Neural cell (in vitro differentiated cells): ENCODE data around the gene RAB28. TPM values are rescaled to one million over a fixed set of nuclear protein-coding genes. Genes with fewer than 3 reads are reported as not detected.

Experiments used
- H2AFZ ChIP-seq: fragments of 200-600, 300-800 bp; sonication (generic), shearing (Covaris generic); 2 replicates; pipeline ENCODE4 v1.6.0; 2014; ENCODE audit warnings: low read depth, mild to moderate bottlenecking, antibody characterized with exemption, low read length, moderate library complexity
- H3F3A ChIP-seq: fragments of 200-600 bp; shearing (Covaris generic); 2 replicates; pipeline ENCODE4 v1.6.1; 2016; ENCODE audit warnings: mild to moderate bottlenecking, moderate library complexity, mixed read lengths, antibody characterized with exemption, low read length; ENCODE audit not compliant: insufficient read depth, poor library complexity, severe bottlenecking
- H3K27ac ChIP-seq: fragments of 200-600, 300-800 bp; sonication (generic), shearing (Covaris generic); 2 replicates; pipeline ENCODE4 v1.5.1; 2014; ENCODE audit warnings: mild to moderate bottlenecking, low read length, moderate library complexity
- H3K27me3 ChIP-seq: fragments of 300-800, 200-600 bp; sonication (generic), shearing (Covaris generic); 2 replicates; pipeline ENCODE4 v1.6.0; 2014; ENCODE audit warnings: mild to moderate bottlenecking, low read depth, low read length, moderate library complexity; ENCODE audit not compliant: insufficient read depth
- H3K36me3 ChIP-seq: fragments of 300-800, 200-600 bp; sonication (generic), shearing (Covaris generic); 2 replicates; pipeline ENCODE4 v1.5.1; 2014; ENCODE audit warnings: mild to moderate bottlenecking, antibody characterized with exemption, low read length, moderate library complexity; ENCODE audit not compliant: insufficient read depth
- H3K4me2 ChIP-seq: fragments of 300-800, 200-600 bp; sonication (generic), shearing (Covaris generic); 2 replicates; pipeline ENCODE4 v1.6.0; 2014; ENCODE audit warnings: mild to moderate bottlenecking, low read length
- H3K4me3 ChIP-seq: fragments of 300-800, 200-600 bp; sonication (generic), shearing (Covaris generic); 2 replicates; pipeline ENCODE4 v1.5.1; 2014; ENCODE audit warnings: mild to moderate bottlenecking, low read length, moderate library complexity
- H3K79me2 ChIP-seq: fragments of 200-600 bp; shearing (Covaris generic); replicated peaks from 2 replicates; pipeline ENCODE4 v1.6.0; 2014; ENCODE audit warnings: mild to moderate bottlenecking, low read length, moderate library complexity; ENCODE audit not compliant: insufficient read depth
- H3K9ac ChIP-seq: fragments of 300-800, 200-600 bp; sonication (generic), shearing (Covaris generic); 2 replicates; pipeline ENCODE4 v1.6.1; 2016; ENCODE audit warnings: mild to moderate bottlenecking, low read length, mixed read lengths
- H3K9me2 ChIP-seq: fragments of 200-600 bp; shearing (Covaris generic); 2 replicates; pipeline ENCODE4 v1.6.1; 2016; ENCODE audit warnings: mild to moderate bottlenecking, low read length, mixed read lengths; ENCODE audit not compliant: insufficient read depth
- H3K9me3 ChIP-seq: fragments of 200-600, 300-800 bp; sonication (generic), shearing (Covaris generic); 2 replicates; pipeline ENCODE4 v1.6.1; 2016; ENCODE audit warnings: mild to moderate bottlenecking, mixed run types, low read length, moderate library complexity, mixed read lengths
- H4K20me1 ChIP-seq: fragments of 200-600 bp; shearing (Covaris generic); 2 replicates; pipeline ENCODE4 v1.6.1; 2016; ENCODE audit warnings: mild to moderate bottlenecking, mixed run types; ENCODE audit not compliant: insufficient read depth
- CTCF ChIP-seq: fragments of 450-650 bp; IDR thresholded peaks from 2 replicates; pipeline ENCODE4 v1.5.1; 2014; ENCODE audit warnings: antibody characterized with exemption, mild to moderate bottlenecking, moderate library complexity; ENCODE audit not compliant: poor library complexity, severe bottlenecking
- EP300 ChIP-seq: fragments of 450-650 bp; conservative IDR thresholded peaks from 2 replicates; pipeline ENCODE4 v1.6.1; 2014; ENCODE audit warnings: antibody characterized with exemption, mild to moderate bottlenecking, moderate library complexity; ENCODE audit not compliant: poor library complexity, severe bottlenecking
- EZH2 ChIP-seq: fragments of 200-600, 300-800 bp; shearing (Covaris generic), sonication (generic); IDR thresholded peaks from 2 replicates; pipeline ENCODE4 v1.6.1; 2014; ENCODE audit warnings: antibody characterized with exemption, low read length, borderline replicate concordance, mild to moderate bottlenecking; ENCODE audit not compliant: insufficient read depth, poor library complexity, severe bottlenecking
- MXI1 ChIP-seq: fragments of 450-650 bp; conservative IDR thresholded peaks from 2 replicates; pipeline ENCODE4 v1.6.1; 2014; ENCODE audit warnings: antibody characterized with exemption, mild to moderate bottlenecking; ENCODE audit not compliant: poor library complexity, severe bottlenecking
- POLR2AphosphoS5 ChIP-seq: IDR thresholded peaks from 2 replicates; pipeline ENCODE4 v1.6.1; 2012
- RAD21 ChIP-seq: fragments of 450-650 bp; conservative IDR thresholded peaks from 2 replicates; pipeline ENCODE4 v1.6.1; 2014; ENCODE audit warnings: antibody characterized with exemption, mild to moderate bottlenecking, moderate library complexity
- SMC3 ChIP-seq: fragments of 450-650 bp; conservative IDR thresholded peaks from 2 replicates; pipeline ENCODE4 v1.6.1; 2014; ENCODE audit warnings: antibody characterized with exemption, mild to moderate bottlenecking, moderate library complexity; ENCODE audit not compliant: poor library complexity
- polyA plus RNA-seq: library from polyadenylated mRNA; depleted of rRNA; stranded (reverse); fragments of >200 nt; gene quantifications from 2 replicates; pipeline ENCODE4 v1.2.3, GENCODE V29; 2014

RAB28 gene
- polyA plus RNA-seq, 1 donor from 2014 or later: 60.7 TPM

GRCh38 chr4:13378973-13379759, 105.0 kb downstream of the RAB28 start:
- H3F3A ChIP-seq: no peaks in the 10 kb centered on the region
- no peaks in the 10 kb centered on the region for H3K27me3 ChIP-seq
- H3K9me2 ChIP-seq: no peaks in the 10 kb centered on the region
- H3K27ac ChIP-seq: no peak overlapping the region
- TF ChIP-seq MXI1 (no peak), RAD21 (no peak), CTCF (no peak)
- no peaks in the 10 kb centered on the region for H4K20me1 ChIP-seq
- no peak overlapping the region for H3K4me3 ChIP-seq
- no peaks in the 10 kb centered on the region for H3K9me3 ChIP-seq
- no peak overlapping the region for H3K4me2 ChIP-seq
- H2AFZ ChIP-seq: no peak overlapping the region
- no peak overlapping the region for H3K9ac ChIP-seq
- peaks cover 7% of the 10 kb centered on the region for H3K79me2 ChIP-seq
- H3K36me3 ChIP-seq: peaks cover 4% of the 10 kb centered on the region

- no peak for TF ChIP-seq CTCF
- no peak overlapping the region for H3K9ac ChIP-seq
- H4K20me1 ChIP-seq: no peaks in the 10 kb centered on the region
- no peaks in the 10 kb centered on the region for H3K79me2 ChIP-seq
- H3K9me2 ChIP-seq: no peaks in the 10 kb centered on the region
- H3K36me3 ChIP-seq: no peaks in the 10 kb centered on the region
- no peak overlapping the region for H3K4me3 ChIP-seq
- H3F3A ChIP-seq: no peaks in the 10 kb centered on the region
- no peaks in the 10 kb centered on the region for H3K27me3 ChIP-seq
- no peak overlapping the region for H3K4me2 ChIP-seq
- no peak overlapping the region for H2AFZ ChIP-seq
- no peaks in the 10 kb centered on the region for H3K9me3 ChIP-seq
- no peak overlapping the region for H3K27ac ChIP-seq
Observed at GRCh38 chr4:13371048-13371447, 113.1 kb downstream of the RAB28 start.

GRCh38 chr4:13368217-13368616, 115.9 kb downstream of the RAB28 start:
- Histone ChIP-seq H4K20me1 (no peaks in the 10 kb centered on the region), H3K9me2 (no peaks in the 10 kb centered on the region), H3K79me2 (no peaks in the 10 kb centered on the region), H3K9me3 (no peaks in the 10 kb centered on the region), H3K27ac (no peak overlapping the region), H3K4me2 (no peak overlapping the region), H2AFZ (no peak overlapping the region), H3F3A (no peaks in the 10 kb centered on the region), H3K9ac (no peak overlapping the region), H3K4me3 (no peak overlapping the region), H3K27me3 (no peaks in the 10 kb centered on the region), H3K36me3 (no peaks in the 10 kb centered on the region)
- TF ChIP-seq EZH2: no peak
- no peak for TF ChIP-seq POLR2AphosphoS5
- no peak for TF ChIP-seq RAD21
- TF ChIP-seq SMC3: no peak
- no peak for TF ChIP-seq EP300
